Measurements from ENCODE around the gene GPC5.

DNA sequence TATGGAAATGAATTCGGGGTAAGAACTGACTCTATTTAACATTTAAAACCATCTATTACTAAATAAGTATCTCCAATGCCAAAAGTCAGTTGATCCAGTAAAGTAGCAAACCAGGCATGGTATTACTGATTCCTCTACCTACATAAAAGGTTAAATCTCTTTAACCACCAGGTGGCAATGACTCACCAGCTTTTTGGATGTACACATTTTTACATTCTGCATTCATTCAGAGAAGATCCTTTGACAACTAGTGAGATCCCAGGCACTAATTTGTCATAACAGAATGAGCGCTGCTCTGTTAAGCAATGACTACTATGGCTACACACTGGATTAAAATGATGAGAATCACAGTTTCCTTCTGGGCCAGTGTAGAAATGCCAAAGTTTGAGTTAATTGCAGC, 1498.4 kb downstream of the GPC5 start:
- TF ChIP-seq, protein P1, sequence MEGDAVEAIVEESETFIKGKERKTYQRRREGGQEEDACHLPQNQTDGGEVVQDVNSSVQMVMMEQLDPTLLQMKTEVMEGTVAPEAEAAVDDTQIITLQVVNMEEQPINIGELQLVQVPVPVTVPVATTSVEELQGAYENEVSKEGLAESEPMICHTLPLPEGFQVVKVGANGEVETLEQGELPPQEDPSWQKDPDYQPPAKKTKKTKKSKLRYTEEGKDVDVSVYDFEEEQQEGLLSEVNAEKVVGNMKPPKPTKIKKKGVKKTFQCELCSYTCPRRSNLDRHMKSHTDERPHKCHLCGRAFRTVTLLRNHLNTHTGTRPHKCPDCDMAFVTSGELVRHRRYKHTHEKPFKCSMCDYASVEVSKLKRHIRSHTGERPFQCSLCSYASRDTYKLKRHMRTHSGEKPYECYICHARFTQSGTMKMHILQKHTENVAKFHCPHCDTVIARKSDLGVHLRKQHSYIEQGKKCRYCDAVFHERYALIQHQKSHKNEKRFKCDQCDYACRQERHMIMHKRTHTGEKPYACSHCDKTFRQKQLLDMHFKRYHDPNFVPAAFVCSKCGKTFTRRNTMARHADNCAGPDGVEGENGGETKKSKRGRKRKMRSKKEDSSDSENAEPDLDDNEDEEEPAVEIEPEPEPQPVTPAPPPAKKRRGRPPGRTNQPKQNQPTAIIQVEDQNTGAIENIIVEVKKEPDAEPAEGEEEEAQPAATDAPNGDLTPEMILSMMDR (IDR thresholded peaks at IDR 0.05): peak; percentile 55
- TF ChIP-seq EZH2 (IDR thresholded peaks at IDR 0.05): no peak
